DND-41 (cell line): ENCODE measurements around the gene RNF220.

Source experiments
- EZH2 ChIP-seq: IDR thresholded peaks from 3 replicates; pipeline ENCODE4 v1.6.1; 2012; ENCODE audit warnings: borderline replicate concordance, low read depth, mild to moderate bottlenecking, moderate library complexity, low read length, inconsistent platforms; ENCODE audit not compliant: severe bottlenecking
- TF ChIP-seq, protein P1 (sequence below): IDR thresholded peaks from 2 replicates; pipeline ENCODE4 v1.5.1; 2012; ENCODE audit warnings: borderline replicate concordance, low read length, moderate library complexity, mild to moderate bottlenecking; ENCODE audit not compliant: poor library complexity, severe bottlenecking; ENCODE audit errors: extremely low read depth

GRCh38 chr1:44501047-44501890 is 96.2 kb downstream of the RNF220 start:
- TF ChIP-seq, protein P1, sequence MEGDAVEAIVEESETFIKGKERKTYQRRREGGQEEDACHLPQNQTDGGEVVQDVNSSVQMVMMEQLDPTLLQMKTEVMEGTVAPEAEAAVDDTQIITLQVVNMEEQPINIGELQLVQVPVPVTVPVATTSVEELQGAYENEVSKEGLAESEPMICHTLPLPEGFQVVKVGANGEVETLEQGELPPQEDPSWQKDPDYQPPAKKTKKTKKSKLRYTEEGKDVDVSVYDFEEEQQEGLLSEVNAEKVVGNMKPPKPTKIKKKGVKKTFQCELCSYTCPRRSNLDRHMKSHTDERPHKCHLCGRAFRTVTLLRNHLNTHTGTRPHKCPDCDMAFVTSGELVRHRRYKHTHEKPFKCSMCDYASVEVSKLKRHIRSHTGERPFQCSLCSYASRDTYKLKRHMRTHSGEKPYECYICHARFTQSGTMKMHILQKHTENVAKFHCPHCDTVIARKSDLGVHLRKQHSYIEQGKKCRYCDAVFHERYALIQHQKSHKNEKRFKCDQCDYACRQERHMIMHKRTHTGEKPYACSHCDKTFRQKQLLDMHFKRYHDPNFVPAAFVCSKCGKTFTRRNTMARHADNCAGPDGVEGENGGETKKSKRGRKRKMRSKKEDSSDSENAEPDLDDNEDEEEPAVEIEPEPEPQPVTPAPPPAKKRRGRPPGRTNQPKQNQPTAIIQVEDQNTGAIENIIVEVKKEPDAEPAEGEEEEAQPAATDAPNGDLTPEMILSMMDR = no peak
- no peak for TF ChIP-seq EZH2
